Loucy (cell line): Measurements from ENCODE around the gene GPC2.

Experiments used
- H2AFZ ChIP-seq: fragments of 200-600 bp; sonication (generic); 2 replicates; pipeline ENCODE4 v1.6.0; 2016; ENCODE audit warnings: antibody characterized with exemption, mild to moderate bottlenecking, low read length, moderate library complexity
- H3F3A ChIP-seq: fragments of 200-600 bp; 2 replicates; pipeline ENCODE4 v1.6.0; 2016; ENCODE audit warnings: antibody characterized with exemption, low read depth, mild to moderate bottlenecking
- H3K27me3 ChIP-seq: fragments of 200-600 bp; sonication (generic); 2 replicates; pipeline ENCODE4 v1.6.1; 2014; ENCODE audit warnings: low read length, mild to moderate bottlenecking; ENCODE audit not compliant: insufficient read depth, poor library complexity, severe bottlenecking
- H3K36me3 ChIP-seq: fragments of 200-600 bp; sonication (generic); 2 replicates; pipeline ENCODE4 v1.6.1; 2016; ENCODE audit warnings: low read length; ENCODE audit not compliant: insufficient read depth
- H3K4me1 ChIP-seq: fragments of 200-600 bp; sonication (generic); 2 replicates; pipeline ENCODE4 v1.5.1; 2014; ENCODE audit warnings: low read length, mild to moderate bottlenecking; ENCODE audit not compliant: insufficient read depth, poor library complexity, severe bottlenecking
- H3K4me2 ChIP-seq: fragments of 200-600 bp; sonication (generic); 2 replicates; pipeline ENCODE4 v1.6.0; 2014; ENCODE audit warnings: antibody characterized with exemption, low read length, low read depth, mild to moderate bottlenecking; ENCODE audit not compliant: poor library complexity, severe bottlenecking
- H3K4me3 ChIP-seq: fragments of 200-600 bp; sonication (generic); 2 replicates; pipeline ENCODE4 v1.5.1; 2014; ENCODE audit warnings: low read length, mild to moderate bottlenecking, mixed read lengths; ENCODE audit not compliant: poor library complexity, severe bottlenecking
- H3K79me2 ChIP-seq: fragments of 200-600 bp; sonication (generic); 2 replicates; pipeline ENCODE4 v1.6.1; 2014; ENCODE audit warnings: low read length; ENCODE audit not compliant: insufficient read depth
- H3K9ac ChIP-seq: fragments of 200-600 bp; sonication (generic); 2 replicates; pipeline ENCODE4 v1.6.0; 2014; ENCODE audit warnings: mild to moderate bottlenecking, low read depth, low read length, moderate library complexity; ENCODE audit not compliant: poor library complexity, severe bottlenecking
- H3K9me2 ChIP-seq: fragments of 200-600 bp; sonication (generic); replicated peaks from 2 replicates; pipeline ENCODE4 v1.6.1; 2016; ENCODE audit warnings: low read depth, low read length, mixed read lengths
- H3K9me3 ChIP-seq: fragments of 200-600 bp; sonication (generic); 2 replicates; pipeline ENCODE4 v1.6.1; 2014; ENCODE audit warnings: mild to moderate bottlenecking, antibody characterized with exemption, low read length, low read depth; ENCODE audit not compliant: insufficient read depth
- H4K20me1 ChIP-seq: fragments of 200-600 bp; sonication (generic); 2 replicates; pipeline ENCODE4 v1.6.0; 2014; ENCODE audit warnings: antibody characterized with exemption, low read length, mild to moderate bottlenecking; ENCODE audit not compliant: insufficient read depth, poor library complexity, severe bottlenecking
- EZH2phosphoT487 ChIP-seq: fragments of 200-600 bp; IDR thresholded peaks from 2 replicates; pipeline ENCODE4 v1.6.1; 2018; ENCODE audit warnings: antibody characterized with exemption, mild to moderate bottlenecking, moderate library complexity, borderline replicate concordance
- TF ChIP-seq, protein P1 (sequence below): fragments of 200-600 bp; sonication (generic); conservative IDR thresholded peaks from 2 replicates; pipeline ENCODE4 v1.5.1; 2014; ENCODE audit warnings: mild to moderate bottlenecking, antibody characterized with exemption, low read length

Gene GPC2

DNA sequence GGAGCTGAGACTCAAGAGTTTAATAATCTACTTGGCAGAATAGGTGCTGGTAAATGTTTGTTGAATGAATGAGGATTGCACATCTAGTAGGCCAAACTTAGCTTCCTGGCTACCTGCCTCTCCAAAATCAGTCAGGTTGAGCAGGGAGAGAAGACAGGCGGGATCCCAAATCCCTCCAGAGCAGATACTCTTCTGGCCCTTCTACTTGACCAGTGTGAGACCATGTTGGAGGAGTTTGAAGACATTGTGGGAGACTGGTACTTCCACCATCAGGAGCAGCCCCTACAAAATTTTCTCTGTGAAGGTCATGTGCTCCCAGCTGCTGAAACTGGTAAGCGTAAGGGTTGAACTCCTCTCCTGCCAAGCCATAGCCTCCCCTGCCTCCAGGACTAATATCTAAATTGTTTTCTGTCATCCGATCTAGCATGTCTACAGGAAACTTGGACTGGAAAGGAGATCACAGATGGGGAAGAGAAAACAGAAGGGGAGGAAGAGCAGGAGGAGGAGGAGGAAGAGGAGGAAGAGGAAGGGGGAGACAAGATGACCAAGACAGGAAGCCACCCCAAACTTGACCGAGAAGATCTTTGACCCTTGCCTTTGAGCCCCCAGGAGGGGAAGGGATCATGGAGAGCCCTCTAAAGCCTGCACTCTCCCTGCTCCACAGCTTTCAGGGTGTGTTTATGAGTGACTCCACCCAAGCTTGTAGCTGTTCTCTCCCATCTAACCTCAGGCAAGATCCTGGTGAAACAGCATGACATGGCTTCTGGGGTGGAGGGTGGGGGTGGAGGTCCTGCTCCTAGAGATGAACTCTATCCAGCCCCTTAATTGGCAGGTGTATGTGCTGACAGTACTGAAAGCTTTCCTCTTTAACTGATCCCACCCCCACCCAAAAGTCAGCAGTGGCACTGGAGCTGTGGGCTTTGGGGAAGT, 52.6 kb downstream of the GPC2 start:
- Histone ChIP-seq H3K4me1 (peaks cover 30% of the 10 kb centered on the region), H3K36me3 (no peaks in the 10 kb centered on the region), H3K4me2 (peak overlapping the region; percentile 98), H4K20me1 (no peaks in the 10 kb centered on the region), H3K9me3 (no peaks in the 10 kb centered on the region), H3K9ac (peak overlapping the region; percentile 35), H3K27me3 (no peaks in the 10 kb centered on the region), H3F3A (no peaks in the 10 kb centered on the region; the same call in 1 of the 2 replicates), H3K79me2 (peaks cover 33% of the 10 kb centered on the region), H3K9me2 (no peaks in the 10 kb centered on the region), H2AFZ (no peak overlapping the region), H3K4me3 (peak overlapping the region; percentile 95)
- TF ChIP-seq, protein P1, sequence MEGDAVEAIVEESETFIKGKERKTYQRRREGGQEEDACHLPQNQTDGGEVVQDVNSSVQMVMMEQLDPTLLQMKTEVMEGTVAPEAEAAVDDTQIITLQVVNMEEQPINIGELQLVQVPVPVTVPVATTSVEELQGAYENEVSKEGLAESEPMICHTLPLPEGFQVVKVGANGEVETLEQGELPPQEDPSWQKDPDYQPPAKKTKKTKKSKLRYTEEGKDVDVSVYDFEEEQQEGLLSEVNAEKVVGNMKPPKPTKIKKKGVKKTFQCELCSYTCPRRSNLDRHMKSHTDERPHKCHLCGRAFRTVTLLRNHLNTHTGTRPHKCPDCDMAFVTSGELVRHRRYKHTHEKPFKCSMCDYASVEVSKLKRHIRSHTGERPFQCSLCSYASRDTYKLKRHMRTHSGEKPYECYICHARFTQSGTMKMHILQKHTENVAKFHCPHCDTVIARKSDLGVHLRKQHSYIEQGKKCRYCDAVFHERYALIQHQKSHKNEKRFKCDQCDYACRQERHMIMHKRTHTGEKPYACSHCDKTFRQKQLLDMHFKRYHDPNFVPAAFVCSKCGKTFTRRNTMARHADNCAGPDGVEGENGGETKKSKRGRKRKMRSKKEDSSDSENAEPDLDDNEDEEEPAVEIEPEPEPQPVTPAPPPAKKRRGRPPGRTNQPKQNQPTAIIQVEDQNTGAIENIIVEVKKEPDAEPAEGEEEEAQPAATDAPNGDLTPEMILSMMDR: no peak
- TF ChIP-seq EZH2phosphoT487: no peak

DNA sequence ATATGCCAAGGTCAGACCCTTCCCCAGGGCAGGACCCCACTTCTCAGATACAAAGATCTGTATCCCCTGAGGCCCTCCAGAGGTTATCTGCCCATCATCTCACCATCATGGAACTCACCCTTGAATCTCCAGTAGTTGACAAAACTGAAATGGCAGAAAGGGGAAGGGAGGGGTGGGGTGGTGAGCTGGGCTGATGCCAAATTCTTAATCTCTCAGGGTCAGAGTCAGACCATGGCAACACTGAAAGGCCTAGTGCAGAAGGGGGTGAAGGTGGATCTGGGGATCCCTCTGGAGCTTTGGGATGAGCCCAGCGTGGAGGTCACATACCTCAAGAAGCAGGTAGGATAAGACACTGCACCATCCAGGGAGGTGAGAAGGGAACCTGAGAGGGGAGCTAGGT, 54.6 kb downstream of the GPC2 start:
- H3K4me3 ChIP-seq: no peak overlapping the region
- H4K20me1 ChIP-seq: peaks cover 4% of the 10 kb centered on the region
- no peaks in the 10 kb centered on the region; the same call in 1 of the 2 replicates for H3F3A ChIP-seq
- peaks cover 48% of the 10 kb centered on the region for H3K79me2 ChIP-seq
- no peak overlapping the region for H3K9ac ChIP-seq
- no peaks in the 10 kb centered on the region for H3K9me2 ChIP-seq
- H3K9me3 ChIP-seq: no peaks in the 10 kb centered on the region
- no peak overlapping the region for H2AFZ ChIP-seq
- no peaks in the 10 kb centered on the region for H3K36me3 ChIP-seq
- H3K27me3 ChIP-seq: no peaks in the 10 kb centered on the region
- no peak overlapping the region for H3K4me2 ChIP-seq
- TF ChIP-seq EZH2phosphoT487: no peak
- TF ChIP-seq, protein P1: no peak
- peaks cover 32% of the 10 kb centered on the region for H3K4me1 ChIP-seq

DNA sequence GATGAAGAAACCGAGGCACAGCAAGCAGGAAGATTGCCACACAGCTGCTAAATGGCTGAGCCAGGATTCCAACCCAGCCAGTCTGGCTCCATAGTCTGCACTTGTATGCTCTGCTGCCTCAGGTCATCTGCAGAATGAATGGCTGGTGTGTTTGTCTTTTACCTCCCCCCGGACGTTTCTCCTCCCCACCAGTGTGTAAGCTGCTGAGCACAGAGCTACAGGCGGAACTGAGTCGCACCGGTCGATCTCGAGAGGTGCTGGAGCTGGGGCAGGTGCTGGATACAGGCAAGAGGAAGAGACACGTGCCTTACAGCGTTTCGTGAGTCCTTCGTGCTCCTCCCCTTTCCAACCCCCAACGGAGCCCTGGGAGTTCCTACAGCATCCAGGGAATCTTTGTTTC, 55.1 kb downstream of the GPC2 start:
- H3F3A ChIP-seq: no peaks in the 10 kb centered on the region; the same call in 1 of the 2 replicates

More for the DNA sequence above, 55.1 kb downstream of the GPC2 start:
- H3K79me2 ChIP-seq: peaks cover 48% of the 10 kb centered on the region
- H4K20me1 ChIP-seq: peaks cover 4% of the 10 kb centered on the region
- H3K9me2 ChIP-seq: no peaks in the 10 kb centered on the region
- no peaks in the 10 kb centered on the region for H3K27me3 ChIP-seq
- no peak for TF ChIP-seq EZH2phosphoT487
- TF ChIP-seq, protein P1: no peak
- no peak overlapping the region for H3K9ac ChIP-seq
- H3K4me1 ChIP-seq: peaks cover 32% of the 10 kb centered on the region
- H3K9me3 ChIP-seq: no peaks in the 10 kb centered on the region
- H3K4me2 ChIP-seq: no peak overlapping the region
- H2AFZ ChIP-seq: no peak overlapping the region
- H3K4me3 ChIP-seq: no peak overlapping the region
- no peaks in the 10 kb centered on the region for H3K36me3 ChIP-seq
